Endothelial cell (in vitro differentiated cells): ENCODE measurements around the gene KIAA1671. TPM values are rescaled to one million over a fixed set of nuclear protein-coding genes. Genes with fewer than 3 reads are reported as not detected.

Experiments
- DNase-seq: peaks from one replicate; pipeline ENCODE4 v3.0.0; 2021; ENCODE audit warnings: low spot score
- H3K27ac Mint-ChIP-seq: one replicate; pipeline ENCODE4 v1.8.0; 2021; ENCODE audit warnings: mixed read lengths, inconsistent platforms; ENCODE audit not compliant: unreplicated experiment
- H3K27me3 Mint-ChIP-seq: one replicate; pipeline ENCODE4 v1.8.0; 2021; ENCODE audit warnings: mild to moderate bottlenecking, moderate library complexity, mixed read lengths, inconsistent platforms; ENCODE audit not compliant: unreplicated experiment
- H3K36me3 Mint-ChIP-seq: one replicate; pipeline ENCODE4 v1.8.0; 2021; ENCODE audit warnings: mild to moderate bottlenecking, low read depth, mixed read lengths, inconsistent platforms; ENCODE audit not compliant: unreplicated experiment
- H3K4me1 Mint-ChIP-seq: one replicate; pipeline ENCODE4 v1.8.0; 2021; ENCODE audit warnings: mild to moderate bottlenecking, mixed read lengths, inconsistent platforms; ENCODE audit not compliant: unreplicated experiment
- H3K4me3 Mint-ChIP-seq: one replicate; pipeline ENCODE4 v1.8.0; 2021; ENCODE audit warnings: mild to moderate bottlenecking, mixed read lengths, inconsistent platforms; ENCODE audit not compliant: unreplicated experiment
- H3K9me3 Mint-ChIP-seq: one replicate; pipeline ENCODE4 v1.8.0; 2021; ENCODE audit warnings: mixed read lengths, inconsistent platforms; ENCODE audit not compliant: unreplicated experiment
- total RNA-seq: library from RNA; stranded (reverse); fragmentation: NEBNext Ultra II Directional; extraction: Animal tissue kit (Norgen Biotek cat#: 25700); gene quantifications from one replicate; pipeline ENCODE4 v1.2.1, GENCODE V29; 2021; ENCODE audit not compliant: unreplicated experiment
- TF ChIP-seq, protein P1 (sequence below): fragments of 200-600 bp; sonication (generic); IDR thresholded peaks from one replicate; pipeline ENCODE4 v1.5.0; 2021; ENCODE audit warnings: antibody characterized with exemption; ENCODE audit not compliant: unreplicated experiment

The KIAA1671 gene
- total RNA-seq, 1 donor from 2014 or later: 92.1 TPM

- Mint-ChIP-seq H3K36me3 (no peaks in the 10 kb centered on the region), H3K27me3 (no peaks in the 10 kb centered on the region), H3K27ac (no peak overlapping the region), H3K4me3 (no peak overlapping the region), H3K9me3 (no peaks in the 10 kb centered on the region), H3K4me1 (peaks cover 48% of the 10 kb centered on the region)
- no peak for DNase-seq
- TF ChIP-seq, protein P1, sequence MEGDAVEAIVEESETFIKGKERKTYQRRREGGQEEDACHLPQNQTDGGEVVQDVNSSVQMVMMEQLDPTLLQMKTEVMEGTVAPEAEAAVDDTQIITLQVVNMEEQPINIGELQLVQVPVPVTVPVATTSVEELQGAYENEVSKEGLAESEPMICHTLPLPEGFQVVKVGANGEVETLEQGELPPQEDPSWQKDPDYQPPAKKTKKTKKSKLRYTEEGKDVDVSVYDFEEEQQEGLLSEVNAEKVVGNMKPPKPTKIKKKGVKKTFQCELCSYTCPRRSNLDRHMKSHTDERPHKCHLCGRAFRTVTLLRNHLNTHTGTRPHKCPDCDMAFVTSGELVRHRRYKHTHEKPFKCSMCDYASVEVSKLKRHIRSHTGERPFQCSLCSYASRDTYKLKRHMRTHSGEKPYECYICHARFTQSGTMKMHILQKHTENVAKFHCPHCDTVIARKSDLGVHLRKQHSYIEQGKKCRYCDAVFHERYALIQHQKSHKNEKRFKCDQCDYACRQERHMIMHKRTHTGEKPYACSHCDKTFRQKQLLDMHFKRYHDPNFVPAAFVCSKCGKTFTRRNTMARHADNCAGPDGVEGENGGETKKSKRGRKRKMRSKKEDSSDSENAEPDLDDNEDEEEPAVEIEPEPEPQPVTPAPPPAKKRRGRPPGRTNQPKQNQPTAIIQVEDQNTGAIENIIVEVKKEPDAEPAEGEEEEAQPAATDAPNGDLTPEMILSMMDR: no peak
Observed at GRCh38 chr22:24968066-24968561, 15.6 kb downstream of the KIAA1671 start.

GRCh38 chr22:24969560-24970301, 17.2 kb downstream of the KIAA1671 start:
- DNase-seq: peak; percentile 24
- H3K27ac Mint-ChIP-seq: peak overlapping the region; percentile 96
- no peaks in the 10 kb centered on the region for H3K9me3 Mint-ChIP-seq
- H3K27me3 Mint-ChIP-seq: no peaks in the 10 kb centered on the region
- TF ChIP-seq, protein P1: no peak
- peaks cover 41% of the 10 kb centered on the region for H3K4me1 Mint-ChIP-seq
- no peak overlapping the region for H3K4me3 Mint-ChIP-seq
- H3K36me3 Mint-ChIP-seq: no peaks in the 10 kb centered on the region

DNA sequence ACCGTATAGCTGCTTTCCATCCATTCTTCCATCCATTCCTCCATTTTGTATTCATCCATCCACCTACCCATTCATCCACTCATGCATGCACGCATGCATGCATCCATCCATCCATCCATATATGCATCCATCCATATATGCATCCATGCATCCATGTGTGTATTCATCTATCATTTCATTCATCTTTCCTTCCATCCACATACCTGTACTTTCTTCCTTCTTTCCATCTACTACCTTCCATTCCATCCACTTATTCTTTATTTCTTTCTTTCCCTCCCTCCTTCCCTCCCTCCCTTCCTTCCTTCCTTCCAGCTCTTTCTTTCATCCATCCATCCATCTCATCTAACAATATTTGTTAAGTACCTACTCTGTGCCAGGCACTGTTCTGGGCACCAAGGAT, 19.9 kb downstream of the KIAA1671 start:
- H3K4me3 Mint-ChIP-seq: no peak overlapping the region

DNA sequence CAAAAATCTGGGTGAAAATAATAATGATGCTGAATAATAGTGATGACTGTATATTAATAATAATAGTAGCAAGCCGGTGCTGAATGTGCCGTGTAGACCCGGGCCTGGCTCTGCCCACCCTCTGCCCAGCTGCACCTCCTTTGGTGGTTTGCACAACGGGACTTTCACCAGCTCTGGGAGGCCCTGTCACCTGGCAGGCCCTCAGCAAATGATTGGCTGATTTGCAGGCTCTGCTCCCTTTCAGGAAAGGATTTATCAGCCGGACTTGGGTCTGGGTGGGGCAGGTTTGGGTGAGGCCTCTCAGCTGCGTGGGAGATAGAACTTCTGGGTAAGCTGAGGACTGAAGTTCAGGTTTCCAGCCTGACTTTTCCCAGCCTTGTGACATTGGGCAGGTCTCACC, 21.4 kb downstream of the KIAA1671 start:
- Mint-ChIP-seq H3K36me3 (no peaks in the 10 kb centered on the region), H3K27me3 (peaks cover 3% of the 10 kb centered on the region), H3K4me1 (peaks cover 33% of the 10 kb centered on the region), H3K9me3 (no peaks in the 10 kb centered on the region), H3K27ac (no peak overlapping the region), H3K4me3 (no peak overlapping the region)
- TF ChIP-seq, protein P1: no peak
- DNase-seq: no peak

More for the DNA sequence above, 19.9 kb downstream of the KIAA1671 start:
- no peaks in the 10 kb centered on the region for H3K36me3 Mint-ChIP-seq
- no peak for DNase-seq
- H3K4me1 Mint-ChIP-seq: peaks cover 32% of the 10 kb centered on the region
- no peaks in the 10 kb centered on the region for H3K9me3 Mint-ChIP-seq
- TF ChIP-seq, protein P1: no peak
- no peak overlapping the region for H3K27ac Mint-ChIP-seq
- peaks cover 3% of the 10 kb centered on the region for H3K27me3 Mint-ChIP-seq

GRCh38 chr22:24975125-24975640, 22.7 kb downstream of the KIAA1671 start:
- Mint-ChIP-seq H3K36me3 (no peaks in the 10 kb centered on the region), H3K4me1 (peaks cover 23% of the 10 kb centered on the region), H3K27me3 (peaks cover 3% of the 10 kb centered on the region), H3K4me3 (no peak overlapping the region), H3K9me3 (no peaks in the 10 kb centered on the region), H3K27ac (no peak overlapping the region)
- TF ChIP-seq, protein P1: no peak
- no peak for DNase-seq
